Caco-2 (cell line): ENCODE data around the gene DAB2IP. TPM values are rescaled to one million over a fixed set of nuclear protein-coding genes. Genes with fewer than 3 reads are reported as not detected.

Experiments used
- BruUV-seq: library from RNA; stranded (reverse); fragments of 400-500 nt; replicated peaks from 2 replicates; lab custom pipeline; 2021; lab: Mats Ljungman, UMichigan
- CTCF ChIA-PET: fragments of 300-600 bp; sonication (Branson Sonifier 250); formaldehyde crosslinking; loops from one replicate; lab custom pipeline; 2022; ENCODE audit warnings: antibody characterized with exemption; lab: Charles Lee
- POLR2A ChIA-PET: fragments of 300-600 bp; sonication (Branson Sonifier 250); formaldehyde crosslinking; loops from one replicate; lab custom pipeline; 2022; ENCODE audit warnings: antibody characterized with exemption; lab: Charles Lee
- DNase-seq, 2 experiments: peaks; one replicate each; pipeline versions ENCODE4 v3.0.0 to v3.0.0-alpha.2; 2020 to 2022
- H3K27me3 ChIP-seq: replicated peaks from 2 replicates; pipeline ENCODE4 v1.6.0; 2011; ENCODE audit warnings: low read length; ENCODE audit not compliant: control insufficient read depth, insufficient read depth
- H3K36me3 ChIP-seq: 2 replicates; pipeline ENCODE4 v1.5.1; 2011; ENCODE audit warnings: low read length; ENCODE audit not compliant: control insufficient read depth, insufficient read depth
- H3K4me1 ChIP-seq: fragments of 250-450 bp; sonication (Bioruptor Pico); 2 replicates; pipeline ENCODE4 v1.5.1; 2020; ENCODE audit warnings: mild to moderate bottlenecking
- H3K4me3 ChIP-seq: 2 replicates; pipeline ENCODE4 v1.5.1; 2011; ENCODE audit warnings: low read depth, mild to moderate bottlenecking, control low read depth, low read length
- H3K9me3 ChIP-seq: fragments of 250-450 bp; sonication (Bioruptor Pico); 2 replicates; pipeline ENCODE4 v1.5.1; 2020; ENCODE audit warnings: mild to moderate bottlenecking, moderate library complexity
- H3K27ac Mint-ChIP-seq: one replicate; pipeline ENCODE4 v1.8.0; 2022; ENCODE audit warnings: mixed read lengths; ENCODE audit not compliant: unreplicated experiment
- H3K27me3 Mint-ChIP-seq: one replicate; pipeline ENCODE4 v1.8.0; 2022; ENCODE audit warnings: mixed read lengths; ENCODE audit not compliant: insufficient read depth, unreplicated experiment
- H3K36me3 Mint-ChIP-seq: one replicate; pipeline ENCODE4 v1.8.0; 2022; ENCODE audit warnings: mild to moderate bottlenecking, mixed read lengths; ENCODE audit not compliant: insufficient read depth, unreplicated experiment
- H3K4me1 Mint-ChIP-seq: one replicate; pipeline ENCODE4 v1.8.0; 2022; ENCODE audit warnings: low read depth, mixed read lengths; ENCODE audit not compliant: unreplicated experiment
- H3K4me3 Mint-ChIP-seq: one replicate; pipeline ENCODE4 v1.8.0; 2022; ENCODE audit warnings: mild to moderate bottlenecking, moderate library complexity, mixed read lengths; ENCODE audit not compliant: unreplicated experiment
- H3K9me3 Mint-ChIP-seq: one replicate; pipeline ENCODE4 v1.8.0; 2022; ENCODE audit warnings: mixed read lengths; ENCODE audit not compliant: unreplicated experiment
- CTCF ChIP-seq, 2 experiments: fragments of 200-600 bp in 1 of 2; IDR thresholded peaks; 1 replicate in 1 of 2; 2 replicates in 1 of 2; pipeline versions ENCODE4 v1.5.1 to v1.8.0; 2011 to 2022; ENCODE audit warnings: antibody characterized with exemption in 1 of 2, control low read depth in 1 of 2, inconsistent platforms in 1 of 2, low read depth in 1 of 2, low read length in 1 of 2, mild to moderate bottlenecking in 1 of 2, moderate library complexity in 1 of 2; ENCODE audit not compliant: insufficient read depth in 1 of 2, severe bottlenecking in 1 of 2, unreplicated experiment in 1 of 2
- intact Hi-C: fragments of 100-400 bp; cut with micrococcal nuclease; formaldehyde crosslinking; loops from one replicate; pipeline ENCODE4 v1.10.0; 2022; ENCODE audit not compliant: unreplicated experiment
- total RNA-seq: library from RNA; stranded (reverse); gene quantifications from 2 replicates; pipeline ENCODE4 v1.2.3, GENCODE V29; 2022

DAB2IP gene
- total RNA-seq, 1 experiment from 2014 or later = 26.0 TPM

- BruUV-seq = TSS peak; percentile 78
- Mint-ChIP-seq H3K4me3 (peak overlapping the region; percentile 68), H3K9me3 (no peaks in the 10 kb centered on the region), H3K36me3 (no peaks in the 10 kb centered on the region), H3K27ac (peak overlapping the region; percentile 68), H3K4me1 (peaks cover 24% of the 10 kb centered on the region), H3K27me3 (no peaks in the 10 kb centered on the region)
- ChIA-PET POLR2A (interaction anchor here (0.6 to 0.7 kb wide), 2 partner anchors 37 to 142 kb away, joined by 3 to 6 read pairs; no protein-coding TSS in a partner anchor), CTCF (interaction anchor here (0.9 to 2.7 kb wide), 4 partner anchors 8 to 492 kb away, joined by 4 to 11 read pairs (median 9); no protein-coding TSS in a partner anchor)
- DNase-seq = peak; percentile 77 to 79
- TF ChIP-seq CTCF (IDR thresholded peaks at IDR 0.05; ENCODE audit: insufficient read depth in 1 of 2, low read depth in 1 of 2, low read length in 1 of 2, severe bottlenecking in 1 of 2, unreplicated experiment in 1 of 2) = peak in 1 of 2 experiments; percentile 3
- Histone ChIP-seq H3K4me3 (peak overlapping the region; percentile 44), H3K4me1 (peaks cover 36% of the 10 kb centered on the region), H3K9me3 (no peaks in the 10 kb centered on the region), H3K36me3 (no peaks in the 10 kb centered on the region), H3K27me3 (no peaks in the 10 kb centered on the region)
- intact Hi-C loops = loop anchor here (5.0 kb wide), 1 partner anchor 84 kb away; the partner anchor contains the start of gene DAB2IP
Observed at GRCh38 chr9:121735793-121736770, 84.6 kb downstream of the DAB2IP start.

DNA sequence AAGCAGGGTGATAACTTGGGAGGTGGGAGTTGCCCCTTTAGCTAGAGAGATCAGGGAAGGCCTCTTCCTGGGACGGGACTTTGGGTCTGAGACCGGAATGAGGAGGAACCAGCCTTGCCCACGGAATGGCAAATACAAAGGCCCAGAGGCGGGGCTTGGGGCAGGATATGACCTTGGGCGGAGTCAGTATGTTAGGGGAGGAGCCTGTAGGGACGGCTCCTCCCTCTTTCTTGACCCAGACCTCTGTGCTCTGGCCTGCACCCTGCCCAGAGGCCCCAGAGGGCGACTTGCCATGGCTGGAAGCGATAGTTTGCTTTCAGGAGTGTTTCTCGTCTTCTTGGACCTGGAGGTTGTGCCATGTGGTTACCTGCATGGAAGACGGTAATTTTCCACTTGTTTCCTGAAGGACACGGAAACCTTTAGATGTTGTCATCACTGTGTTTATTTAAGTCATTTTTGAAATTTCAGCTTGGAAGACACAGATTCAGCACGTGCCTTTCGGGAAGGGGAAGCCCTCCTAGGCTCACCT, 85.6 kb downstream of the DAB2IP start:
- intact Hi-C loops = loop anchor here (5.0 kb wide), 1 partner anchor 85 kb away; the partner anchor contains the start of gene DAB2IP
- peak; percentile 65 to 78 for DNase-seq
- Mint-ChIP-seq H3K27me3 (no peaks in the 10 kb centered on the region), H3K27ac (peak overlapping the region; percentile 68), H3K36me3 (no peaks in the 10 kb centered on the region), H3K4me1 (peaks cover 24% of the 10 kb centered on the region), H3K9me3 (no peaks in the 10 kb centered on the region), H3K4me3 (peak overlapping the region; percentile 68)
- peak overlapping the region; percentile 44 for H3K4me3 ChIP-seq
- ChIA-PET POLR2A (no interaction called here), CTCF (interaction anchor here (0.9 kb wide), 1 partner anchor 491 kb away, joined by 4 read pairs; no protein-coding TSS in a partner anchor)
- no peaks in the 10 kb centered on the region for H3K9me3 ChIP-seq
- H3K27me3 ChIP-seq = no peaks in the 10 kb centered on the region
- BruUV-seq = no TSS peak
- H3K36me3 ChIP-seq = no peaks in the 10 kb centered on the region
- peaks cover 36% of the 10 kb centered on the region for H3K4me1 ChIP-seq
- TF ChIP-seq CTCF (IDR thresholded peaks at IDR 0.05; ENCODE audit: insufficient read depth in 1 of 2, low read depth in 1 of 2, low read length in 1 of 2, severe bottlenecking in 1 of 2, unreplicated experiment in 1 of 2) = no peak

DNA sequence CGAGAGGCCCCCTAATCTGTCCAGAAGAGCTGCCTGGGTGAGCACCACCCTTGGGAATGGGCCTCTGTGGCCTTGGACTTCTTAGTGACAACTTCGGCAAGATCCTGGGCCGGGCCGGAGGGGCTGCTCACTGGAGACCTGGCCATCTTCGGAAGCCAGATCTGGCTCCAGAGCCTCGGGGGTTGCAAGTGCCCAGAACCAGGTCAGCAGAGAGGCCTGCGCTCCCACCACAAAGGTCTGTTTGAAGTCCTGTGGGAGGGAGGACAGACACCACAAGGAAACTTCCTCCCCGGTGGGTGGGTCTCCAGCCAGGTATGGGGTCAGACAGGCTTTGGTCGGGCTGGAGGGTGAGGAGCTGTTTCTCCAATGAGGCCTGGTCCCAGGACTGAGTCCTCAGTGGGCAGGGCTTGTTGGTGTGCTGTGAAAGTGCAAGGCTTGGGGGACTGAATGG, 86.1 kb downstream of the DAB2IP start:
- no peak for DNase-seq
- no peak overlapping the region for H3K4me3 ChIP-seq
- peaks cover 36% of the 10 kb centered on the region for H3K4me1 ChIP-seq
- TSS peak; percentile 45 for BruUV-seq
- Mint-ChIP-seq H3K4me3 (no peak overlapping the region), H3K36me3 (no peaks in the 10 kb centered on the region), H3K4me1 (peaks cover 24% of the 10 kb centered on the region), H3K9me3 (no peaks in the 10 kb centered on the region), H3K27ac (peak overlapping the region; percentile 68), H3K27me3 (no peaks in the 10 kb centered on the region)
- no peaks in the 10 kb centered on the region for H3K27me3 ChIP-seq
- no peak for TF ChIP-seq CTCF (IDR thresholded peaks at IDR 0.05; ENCODE audit: insufficient read depth in 1 of 2, low read depth in 1 of 2, low read length in 1 of 2, severe bottlenecking in 1 of 2, unreplicated experiment in 1 of 2)
- ChIA-PET POLR2A (no interaction called here), CTCF (interaction anchor here (0.8 kb wide), 1 partner anchor 42 kb away, joined by 3 read pairs; no protein-coding TSS in a partner anchor)
- H3K9me3 ChIP-seq = no peaks in the 10 kb centered on the region
- intact Hi-C loops = loop anchor here (5.0 kb wide), 1 partner anchor 85 kb away; the partner anchor contains the start of gene DAB2IP
- no peaks in the 10 kb centered on the region for H3K36me3 ChIP-seq
